HG02973 (cell line): ENCODE results near the gene ZNF552.
"Not testable (repeated sequence)": the region's sequence is repeated elsewhere in the genome, so short reads cannot be mapped to it uniquely, and the experiment has no call there.

Experiments
- ATAC-seq: cut with Tn5 transposase; IDR thresholded peaks from one replicate; pipeline ENCODE4 v1.9.1; 2021; ENCODE audit warnings: moderate library complexity; ENCODE audit not compliant: unreplicated experiment

ZNF552 gene

GRCh38 chr19:57819475-57820148, 4.9 kb upstream of the ZNF552 start:
- peak; percentile 76 for ATAC-seq

- ATAC-seq = no peak
These were observed 3.7 kb upstream of the ZNF552 start for GRCh38 chr19:57818378-57818777.

GRCh38 chr19:57817976-57818375, 3.3 kb upstream of the ZNF552 start:
- no peak for ATAC-seq

GRCh38 chr19:57816652-57817051, 1.9 kb upstream of the ZNF552 start:
- ATAC-seq = no peak

GRCh38 chr19:57815247-57816075, 748 bp upstream of the ZNF552 start:
- no peak for ATAC-seq

- no peak for ATAC-seq
These were observed 701 bp downstream of the ZNF552 start for GRCh38 chr19:57813919-57814504.

GRCh38 chr19:57812975-57813820, 1.5 kb downstream of the ZNF552 start:
- not testable (repeated sequence) for ATAC-seq

- no peak for ATAC-seq
These were observed 2.5 kb downstream of the ZNF552 start for GRCh38 chr19:57812226-57812625.

- not testable (repeated sequence) for ATAC-seq
These were observed 4.1 kb downstream of the ZNF552 start for GRCh38 chr19:57810410-57811295.

GRCh38 chr19:57807541-57807940, 7.2 kb downstream of the ZNF552 start:
- no peak for ATAC-seq

- ATAC-seq = no peak
These were observed 11.0 kb downstream of the ZNF552 start for GRCh38 chr19:57803594-57804325.

GRCh38 chr19:57803265-57803593, 11.5 kb downstream of the ZNF552 start:
- no peak for ATAC-seq

- ATAC-seq = no peak
These were observed 12.4 kb downstream of the ZNF552 start for GRCh38 chr19:57802269-57802668.

- ATAC-seq = no peak
These were observed 14.0 kb downstream of the ZNF552 start for GRCh38 chr19:57800696-57801095.

- not testable (repeated sequence) for ATAC-seq
These were observed 18.1 kb downstream of the ZNF552 start for GRCh38 chr19:57796580-57796979.

GRCh38 chr19:57789288-57789687, 25.4 kb downstream of the ZNF552 start:
- no peak for ATAC-seq

- ATAC-seq = no peak
These were observed 26.5 kb downstream of the ZNF552 start for GRCh38 chr19:57788114-57788692.

- no peak for ATAC-seq
These were observed 27.8 kb downstream of the ZNF552 start for GRCh38 chr19:57786906-57787305.

GRCh38 chr19:57786286-57786685, 28.4 kb downstream of the ZNF552 start:
- ATAC-seq = no peak
